Upper lobe of left lung (tissue), 6 donors: ENCODE data around the gene PTPN18. TPM values are rescaled to one million over a fixed set of nuclear protein-coding genes. Genes with fewer than 3 reads are reported as not detected.

Experiments used
- ATAC-seq, 2 donors: fragments of 200-7000 bp; cut with Tn5 transposase; one replicate each; pipeline ENCODE4 v1.9.1; 2022; ENCODE audit warnings: mild to moderate bottlenecking in 2 of 2, moderate library complexity in 2 of 2; ENCODE audit not compliant: low FRiP score in 2 of 2
- DNase-seq, 2 donors: peaks; one replicate each; pipeline ENCODE4 v3.0.0-alpha.2; 2019 to 2020
- H3K27ac ChIP-seq, 4 donors: fragments of 200-600 bp; sonication (generic); one replicate each; pipeline ENCODE4 v1.5.1; 2016 to 2019
- H3K27me3 ChIP-seq, 4 donors: fragments of 200-600 bp; sonication (generic); one replicate each; pipeline ENCODE4 v1.5.1; 2017 to 2019
- H3K36me3 ChIP-seq, 4 donors: fragments of 200-600 bp; sonication (generic); one replicate each; pipeline ENCODE4 v1.5.1; 2016 to 2019
- H3K4me1 ChIP-seq, 4 donors: fragments of 200-600 bp; sonication (generic); one replicate each; pipeline ENCODE4 v1.5.1; 2018 to 2019
- H3K4me3 ChIP-seq, 4 donors: fragments of 200-600 bp; sonication (generic); one replicate each; pipeline ENCODE4 v1.5.1; 2017 to 2019; ENCODE audit warnings: mild to moderate bottlenecking in 2 of 4, moderate library complexity in 1 of 4
- H3K9me3 ChIP-seq, 4 donors: fragments of 200-600 bp; sonication (generic); one replicate each; pipeline ENCODE4 v1.5.1; 2018 to 2019
- EP300 ChIP-seq, 4 donors: sonication (generic); formaldehyde crosslinking; IDR thresholded peaks; one replicate each; pipeline ENCODE4 v1.5.1; 2017; ENCODE audit warnings: antibody characterized with exemption in 4 of 4, control low read depth in 2 of 4
- POLR2A ChIP-seq, 4 donors: fragments of 450-650 bp; IDR thresholded peaks; one replicate each; pipeline ENCODE4 v1.5.1; 2016 to 2017; ENCODE audit warnings: antibody characterized with exemption in 4 of 4, mild to moderate bottlenecking in 2 of 4
- POLR2AphosphoS5 ChIP-seq, 2 donors: sonication (generic); formaldehyde crosslinking; IDR thresholded peaks; one replicate each; pipeline ENCODE4 v1.5.1; 2017; ENCODE audit warnings: antibody characterized with exemption in 2 of 2
- WGBS, 2 donors: methylation state at CpG; one replicate each; pipeline ENCODE4 v1.1.5; 2017 to 2018; 5-methylcytosine and 5-hydroxymethylcytosine counted together
- total RNA-seq, 6 donors: library from RNA; depleted of rRNA in 4 of 6; stranded (reverse); fragments of >200 nt in 4 of 6; gene quantifications; one replicate each; pipeline versions ENCODE4 v1.1.0 to v1.2.1, GENCODE V29; 2016 to 2021
- TF ChIP-seq, protein P1 (sequence below), 6 experiments: fragments of 450-650 bp in 4 of 6; fragments of 200-600 bp in 2 of 6; sonication (generic) in 2 of 6; IDR thresholded peaks; one replicate each; pipeline ENCODE4 v1.5.1; 2016 to 2019; ENCODE audit warnings: antibody characterized with exemption in 6 of 6
- donor health status: DM: no; HTN: no; CAD: no; lungs with moderate emphysema.
- donor health status: DM: no; HTN: yes; CAD: no; lungs with severe emphysema.

The PTPN18 gene
- total RNA-seq, 6 donors from 2014 or later = 59.0 to 156 (median 89.4) TPM

DNA sequence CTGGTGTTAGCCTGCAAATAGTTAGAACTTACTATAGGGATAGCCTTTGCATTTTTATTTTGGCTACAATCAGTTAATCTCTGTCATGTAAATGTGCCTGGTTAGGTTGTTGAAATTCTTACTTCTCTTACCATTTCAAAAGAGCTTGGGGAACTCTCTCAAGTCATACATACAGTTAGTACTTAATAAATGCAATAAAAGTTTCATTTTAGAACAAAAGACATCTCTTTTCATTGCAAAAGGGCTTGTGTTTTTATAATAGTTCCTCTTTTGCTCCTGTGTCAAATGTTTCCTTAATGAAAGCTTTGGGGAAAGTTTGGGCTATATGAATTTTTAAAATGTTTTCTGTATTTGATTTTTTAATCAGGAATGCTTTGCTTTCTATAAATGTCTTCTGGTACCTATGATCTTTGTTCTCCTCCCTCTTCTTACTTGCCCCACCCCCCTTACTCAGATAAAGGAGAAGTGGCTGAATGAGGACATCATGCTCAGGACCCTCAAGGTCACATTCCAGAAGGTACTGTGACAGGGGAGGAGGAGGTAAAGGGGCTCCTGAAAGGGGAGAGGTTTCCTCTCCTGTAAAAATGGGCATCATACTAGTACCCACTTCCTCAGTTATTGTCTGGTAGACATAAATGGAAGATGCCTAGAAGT, 13.6 kb downstream of the PTPN18 start:
- no peak overlapping the region for H3K4me3 ChIP-seq
- no peaks in the 10 kb centered on the region for H3K27me3 ChIP-seq
- H3K36me3 ChIP-seq = no peaks in the 10 kb centered on the region
- H3K4me1 ChIP-seq = peaks cover 19 to 33% (median 24%) of the 10 kb centered on the region in 4 donors
- H3K9me3 ChIP-seq = no peaks in the 10 kb centered on the region
- TF ChIP-seq POLR2AphosphoS5 (IDR thresholded peaks at IDR 0.05) = no peak
- TF ChIP-seq, protein P1, sequence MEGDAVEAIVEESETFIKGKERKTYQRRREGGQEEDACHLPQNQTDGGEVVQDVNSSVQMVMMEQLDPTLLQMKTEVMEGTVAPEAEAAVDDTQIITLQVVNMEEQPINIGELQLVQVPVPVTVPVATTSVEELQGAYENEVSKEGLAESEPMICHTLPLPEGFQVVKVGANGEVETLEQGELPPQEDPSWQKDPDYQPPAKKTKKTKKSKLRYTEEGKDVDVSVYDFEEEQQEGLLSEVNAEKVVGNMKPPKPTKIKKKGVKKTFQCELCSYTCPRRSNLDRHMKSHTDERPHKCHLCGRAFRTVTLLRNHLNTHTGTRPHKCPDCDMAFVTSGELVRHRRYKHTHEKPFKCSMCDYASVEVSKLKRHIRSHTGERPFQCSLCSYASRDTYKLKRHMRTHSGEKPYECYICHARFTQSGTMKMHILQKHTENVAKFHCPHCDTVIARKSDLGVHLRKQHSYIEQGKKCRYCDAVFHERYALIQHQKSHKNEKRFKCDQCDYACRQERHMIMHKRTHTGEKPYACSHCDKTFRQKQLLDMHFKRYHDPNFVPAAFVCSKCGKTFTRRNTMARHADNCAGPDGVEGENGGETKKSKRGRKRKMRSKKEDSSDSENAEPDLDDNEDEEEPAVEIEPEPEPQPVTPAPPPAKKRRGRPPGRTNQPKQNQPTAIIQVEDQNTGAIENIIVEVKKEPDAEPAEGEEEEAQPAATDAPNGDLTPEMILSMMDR (IDR thresholded peaks at IDR 0.05) = no peak
- TF ChIP-seq EP300 (IDR thresholded peaks at IDR 0.05) = no peak
- no peak for TF ChIP-seq POLR2A (IDR thresholded peaks at IDR 0.05)
- ATAC-seq (no peak), DNase-seq (no peak)
- H3K27ac ChIP-seq = no peak overlapping the region

DNA sequence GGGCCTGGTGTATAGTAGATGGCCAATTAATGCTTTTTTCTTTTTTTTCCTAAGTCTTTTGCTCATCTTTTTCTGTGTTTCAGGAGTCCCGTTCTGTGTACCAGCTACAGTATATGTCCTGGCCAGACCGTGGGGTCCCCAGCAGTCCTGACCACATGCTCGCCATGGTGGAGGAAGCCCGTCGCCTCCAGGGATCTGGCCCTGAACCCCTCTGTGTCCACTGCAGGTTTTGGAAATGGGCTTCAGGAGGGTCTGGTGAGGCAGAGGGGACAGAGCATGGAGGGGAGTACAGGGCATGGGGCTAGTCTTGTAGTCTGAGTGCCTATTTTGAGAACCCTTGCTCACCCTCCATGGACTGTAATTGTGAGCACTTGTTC, 14.1 kb downstream of the PTPN18 start:
- TF ChIP-seq EP300 (IDR thresholded peaks at IDR 0.05) (no peak), POLR2A (IDR thresholded peaks at IDR 0.05) (no peak), POLR2AphosphoS5 (IDR thresholded peaks at IDR 0.05) (no peak)
- TF ChIP-seq, protein P1 (IDR thresholded peaks at IDR 0.05) = no peak
- peaks cover 23 to 38% (median 29%) of the 10 kb centered on the region in 4 donors for H3K4me1 ChIP-seq
- 95 to 96% methylated on average over 5 of the region's 5 CpGs for WGBS, 2 donors
- peaks cover 0 to 2% (median 0%) of the 10 kb centered on the region in 4 donors for H3K36me3 ChIP-seq
- no peak for DNase-seq
- no peak for ATAC-seq
- H3K27me3 ChIP-seq = no peaks in the 10 kb centered on the region
- H3K4me3 ChIP-seq = no peak overlapping the region
- no peak overlapping the region for H3K27ac ChIP-seq
- H3K9me3 ChIP-seq = no peaks in the 10 kb centered on the region

DNA sequence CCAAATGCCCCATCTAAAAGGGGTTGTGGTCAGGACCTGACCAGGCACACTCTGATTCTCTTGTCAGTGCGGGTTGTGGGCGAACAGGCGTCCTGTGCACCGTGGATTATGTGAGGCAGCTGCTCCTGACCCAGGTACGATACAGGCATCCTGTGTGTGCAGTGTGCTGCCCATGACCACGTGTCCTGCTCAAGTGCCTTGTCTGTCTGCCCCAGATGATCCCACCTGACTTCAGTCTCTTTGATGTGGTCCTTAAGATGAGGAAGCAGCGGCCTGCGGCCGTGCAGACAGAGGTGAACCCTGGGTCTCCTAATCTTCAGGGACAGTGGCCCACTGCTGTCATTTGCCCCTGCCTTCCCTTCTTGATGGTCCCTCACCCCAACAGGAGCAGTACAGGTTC, 14.6 kb downstream of the PTPN18 start:
- TF ChIP-seq, protein P1 (IDR thresholded peaks at IDR 0.05) = no peak
- TF ChIP-seq POLR2A (IDR thresholded peaks at IDR 0.05) = no peak
- TF ChIP-seq EP300 (IDR thresholded peaks at IDR 0.05) = no peak
- no peak for TF ChIP-seq POLR2AphosphoS5 (IDR thresholded peaks at IDR 0.05)
- Histone ChIP-seq H3K4me1 (peaks cover 26 to 43% (median 32%) of the 10 kb centered on the region in 4 donors), H3K9me3 (no peaks in the 10 kb centered on the region), H3K4me3 (no peak overlapping the region), H3K36me3 (peaks cover 0 to 8% (median 0%) of the 10 kb centered on the region in 4 donors), H3K27me3 (no peaks in the 10 kb centered on the region), H3K27ac (peak overlapping the region in 2 of 4 donors; percentile 91 to 92)
- WGBS, 2 donors = 84 to 91% methylated on average over 5 to 9 of the region's 9 CpGs
- ATAC-seq (no peak), DNase-seq (no peak)

DNA sequence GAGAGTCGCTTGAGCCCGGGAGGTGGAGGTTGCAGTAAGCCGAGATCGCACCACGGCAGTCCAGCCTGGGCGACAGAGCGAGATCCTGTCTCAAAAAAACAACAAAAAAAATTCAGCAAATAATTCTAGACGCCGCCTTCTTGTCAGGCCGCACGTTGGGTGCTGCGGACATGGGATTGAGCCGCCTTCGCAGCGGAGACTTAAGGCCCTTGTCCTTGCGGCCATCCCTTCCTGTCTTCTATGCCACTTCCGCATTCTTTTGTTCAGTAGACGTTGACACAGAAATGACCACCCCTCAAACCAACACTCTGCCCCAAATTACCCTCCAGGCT, 15.8 kb downstream of the PTPN18 start:
- WGBS, 2 donors = 32 to 37% methylated on average over 18 of the region's 18 CpGs
- Histone ChIP-seq H3K27me3 (no peaks in the 10 kb centered on the region), H3K9me3 (no peaks in the 10 kb centered on the region), H3K27ac (peak overlapping the region; percentile 89 to 94 (median 92)), H3K4me3 (peak overlapping the region; percentile 49 to 99 (median 97)), H3K4me1 (peaks cover 26 to 45% (median 33%) of the 10 kb centered on the region in 4 donors), H3K36me3 (peaks cover 0 to 14% (median 0%) of the 10 kb centered on the region in 4 donors)
- peak in 1 of 2 donors; percentile 53 for DNase-seq
- peak; percentile 31 to 73 for ATAC-seq
- TF ChIP-seq POLR2A (IDR thresholded peaks at IDR 0.05) = no peak
- no peak for TF ChIP-seq EP300 (IDR thresholded peaks at IDR 0.05)
- no peak for TF ChIP-seq POLR2AphosphoS5 (IDR thresholded peaks at IDR 0.05)
- TF ChIP-seq, protein P1 (IDR thresholded peaks at IDR 0.05) = no peak
